Measurements from ENCODE around the gene PLOD1.
"Not testable (repeated sequence)": the region's sequence is repeated elsewhere in the genome, so short reads cannot be mapped to it uniquely, and the experiment has no call there.

- TF ChIP-seq CTCF, POLR2A (IDR thresholded peaks at IDR 0.05): not testable (repeated sequence)
These were observed 23.6 kb upstream of the PLOD1 start for GRCh38 chr1:11910914-11911228.

Data from thyroid gland (tissue), 4 donors.